ENCODE results near the gene SSTR3.

SSTR3 gene

DNA sequence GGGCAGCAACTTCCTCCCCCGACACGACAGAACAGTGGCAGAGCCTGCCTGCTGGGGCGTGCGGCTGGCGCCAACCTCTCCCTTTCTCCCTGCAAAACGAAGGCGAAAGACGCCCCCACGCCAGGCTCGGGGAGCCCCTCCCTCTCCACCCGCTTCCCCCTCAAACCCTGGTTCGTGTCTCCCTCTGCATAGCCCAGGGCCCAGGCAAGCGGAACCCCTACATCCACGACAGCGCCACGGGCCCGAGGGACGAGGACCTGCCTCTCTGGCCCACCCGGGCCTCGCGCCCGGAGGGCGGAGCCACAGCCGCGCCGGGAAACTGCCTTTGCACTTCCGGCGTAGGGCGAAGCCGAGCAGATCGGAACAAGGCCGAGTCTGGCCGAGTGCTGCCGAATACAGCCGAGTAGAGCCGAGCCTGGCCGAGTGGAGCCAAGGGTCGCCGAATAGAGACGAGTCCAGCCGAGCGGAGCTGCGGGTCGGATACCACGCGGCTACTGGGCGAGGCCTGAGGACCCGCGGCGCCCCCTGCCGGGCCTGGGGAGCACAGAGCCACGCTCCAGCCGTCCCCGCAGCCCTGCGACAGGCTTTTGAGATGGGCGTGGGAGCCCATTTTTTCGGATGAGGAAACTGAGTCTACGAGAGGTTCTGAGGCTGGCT is 13.0 kb downstream of the SSTR3 start:
- H2AK5ac ChIP-seq (ENCODE audit: low read depth, low read length), result peak overlapping the region; percentile 95
- peak overlapping the region; percentile 90 to 97 for H3K4me3 ChIP-seq (ENCODE audit: low read length in 2 of 2)
- peaks cover 5% of the 10 kb centered on the region for H3K79me1 ChIP-seq (ENCODE audit: low read depth, low read length)
- H3K9ac ChIP-seq (ENCODE audit: low read depth, low read length, poor library complexity), result peak overlapping the region; percentile 98
- peak overlapping the region; percentile 68 for H3K23ac ChIP-seq (ENCODE audit: low read depth, low read length, poor library complexity)
- no peaks in the 10 kb centered on the region for H3K9me3 ChIP-seq (replicated peaks in 1 of 2; ENCODE audit: control insufficient read depth in 2 of 2, insufficient read depth in 1 of 2, low read depth in 1 of 2, low read length in 2 of 2)
- H3K4me1 ChIP-seq (ENCODE audit: control insufficient read depth in 2 of 2, insufficient read depth in 1 of 2, low read depth in 1 of 2, low read length in 2 of 2), result peaks cover 8 to 18% of the 10 kb centered on the region in 2 donors
- peak; percentile 98 for DNase-seq (ENCODE audit: low spot score)
- peak overlapping the region; percentile 89 for H2BK5ac ChIP-seq (ENCODE audit: low read length)
- H2AFZ ChIP-seq (ENCODE audit: low read length), result peak overlapping the region; percentile 88
- no peak overlapping the region for H3K14ac ChIP-seq (ENCODE audit: low read length)
- H3K27me3 ChIP-seq (ENCODE audit: control insufficient read depth in 3 of 3, insufficient read depth in 3 of 3, low read depth in 1 of 3, low read length in 3 of 3), result no peaks in the 10 kb centered on the region
- no peaks in the 10 kb centered on the region for H3K36me3 ChIP-seq (replicated peaks in 1 of 2; ENCODE audit: control insufficient read depth in 2 of 2, insufficient read depth in 2 of 2, low read length in 2 of 2)
- H4K91ac ChIP-seq (ENCODE audit: low read depth, low read length, poor library complexity), result peak overlapping the region; percentile 38
- no peak overlapping the region for H2BK12ac ChIP-seq (ENCODE audit: low read length)
- peak overlapping the region; percentile 58 for H2BK120ac ChIP-seq (ENCODE audit: low read depth, low read length)
- peak overlapping the region; percentile 94 for H3K18ac ChIP-seq (ENCODE audit: low read length)
- H2BK15ac ChIP-seq (ENCODE audit: low read length), result peak overlapping the region; percentile 90
- peak overlapping the region; percentile 80 for H3K27ac ChIP-seq (replicated peaks; ENCODE audit: low read length)
- peak overlapping the region; percentile 81 for H3K4ac ChIP-seq (ENCODE audit: low read length)
- H3K4me2 ChIP-seq (ENCODE audit: insufficient read depth, low read length, poor library complexity, severe bottlenecking), result peak overlapping the region; percentile 99
- no peak overlapping the region for H4K8ac ChIP-seq (ENCODE audit: low read depth, low read length)
- WGBS, 2 donors (ENCODE audit: extremely low coverage in 2 of 2, insufficient read length in 2 of 2, insufficient replicate concordance in 1 of 2), result no CpG with 5 or more reads among the region's 58 CpGs

DNA sequence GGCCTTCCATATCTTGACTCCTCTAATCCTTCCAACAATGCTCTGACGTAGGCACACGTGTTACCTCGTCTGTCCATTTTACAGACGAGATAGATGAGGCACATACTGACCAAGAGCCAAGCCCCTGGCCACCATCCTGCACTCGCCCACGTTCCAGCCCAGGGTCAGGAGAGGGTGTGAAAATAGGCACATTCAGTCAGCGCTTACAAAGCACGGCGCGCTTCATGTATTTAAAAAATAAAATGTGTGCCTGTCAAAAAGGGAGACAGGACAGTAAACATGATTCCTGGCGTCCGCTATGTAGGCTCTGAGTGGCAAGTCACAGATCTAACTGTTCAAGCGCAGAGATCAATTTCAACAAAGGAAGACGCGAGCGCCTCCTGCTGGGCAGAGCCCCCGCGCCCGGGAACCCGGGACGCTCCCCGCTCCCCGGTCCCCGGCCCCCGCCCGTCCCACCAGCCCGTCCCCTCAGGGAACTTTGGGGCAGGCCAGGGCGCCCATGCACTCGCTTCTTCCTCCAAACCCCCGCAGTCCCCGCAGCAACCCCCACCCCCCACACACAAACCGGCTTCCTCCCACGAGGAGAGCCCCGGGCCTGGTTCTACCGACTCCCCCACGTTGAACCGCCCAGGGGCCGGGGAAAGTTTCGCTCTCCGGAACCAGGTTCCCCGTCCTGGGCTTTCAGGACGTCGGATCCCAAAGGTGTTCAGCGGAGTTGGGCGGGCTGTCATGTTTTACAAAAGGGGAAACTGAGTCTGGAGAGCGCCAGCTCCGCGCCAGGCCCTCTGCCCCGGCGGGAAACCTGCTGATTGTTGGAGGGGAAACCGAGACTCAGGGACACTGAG is 13.8 kb downstream of the SSTR3 start:
- H3K27ac ChIP-seq (replicated peaks; ENCODE audit: low read length), result peak overlapping the region; percentile 80
- H3K23ac ChIP-seq (ENCODE audit: low read depth, low read length, poor library complexity), result peak overlapping the region; percentile 68
- peak overlapping the region; percentile 38 for H4K91ac ChIP-seq (ENCODE audit: low read depth, low read length, poor library complexity)
- peaks cover 0 to 4% of the 10 kb centered on the region in 2 donors for H3K9me3 ChIP-seq (replicated peaks in 1 of 2; ENCODE audit: control insufficient read depth in 2 of 2, insufficient read depth in 1 of 2, low read depth in 1 of 2, low read length in 2 of 2)
- H3K27me3 ChIP-seq (ENCODE audit: control insufficient read depth in 3 of 3, insufficient read depth in 3 of 3, low read depth in 1 of 3, low read length in 3 of 3), result no peaks in the 10 kb centered on the region
- H4K8ac ChIP-seq (ENCODE audit: low read depth, low read length), result no peak overlapping the region
- H3K18ac ChIP-seq (ENCODE audit: low read length), result peak overlapping the region; percentile 94
- H2BK12ac ChIP-seq (ENCODE audit: low read length), result no peak overlapping the region
- no peak overlapping the region for H3K4ac ChIP-seq (ENCODE audit: low read length)
- peak overlapping the region; percentile 96 for H2AK5ac ChIP-seq (ENCODE audit: low read depth, low read length)
- peaks cover 8 to 16% of the 10 kb centered on the region in 2 donors for H3K4me1 ChIP-seq (ENCODE audit: control insufficient read depth in 2 of 2, insufficient read depth in 1 of 2, low read depth in 1 of 2, low read length in 2 of 2)
- peak; percentile 76 for DNase-seq (ENCODE audit: low spot score)
- H2BK5ac ChIP-seq (ENCODE audit: low read length), result peak overlapping the region; percentile 89
- H2BK15ac ChIP-seq (ENCODE audit: low read length), result peak overlapping the region; percentile 86
- peak overlapping the region; percentile 90 to 97 for H3K4me3 ChIP-seq (ENCODE audit: low read length in 2 of 2)
- H3K9ac ChIP-seq (ENCODE audit: low read depth, low read length, poor library complexity), result peak overlapping the region; percentile 98
- H3K79me1 ChIP-seq (ENCODE audit: low read depth, low read length), result peaks cover 5% of the 10 kb centered on the region
- H2BK120ac ChIP-seq (ENCODE audit: low read depth, low read length), result peak overlapping the region; percentile 58
- peak overlapping the region; percentile 88 for H2AFZ ChIP-seq (ENCODE audit: low read length)
- no peak overlapping the region for H3K14ac ChIP-seq (ENCODE audit: low read length)
- H3K36me3 ChIP-seq (replicated peaks in 1 of 2; ENCODE audit: control insufficient read depth in 2 of 2, insufficient read depth in 2 of 2, low read length in 2 of 2), result no peaks in the 10 kb centered on the region
- WGBS, 2 donors (ENCODE audit: extremely low coverage in 2 of 2, insufficient read length in 2 of 2, insufficient replicate concordance in 1 of 2), result no CpG with 5 or more reads among the region's 51 CpGs
- peak overlapping the region; percentile 99 for H3K4me2 ChIP-seq (ENCODE audit: insufficient read depth, low read length, poor library complexity, severe bottlenecking)

DNA sequence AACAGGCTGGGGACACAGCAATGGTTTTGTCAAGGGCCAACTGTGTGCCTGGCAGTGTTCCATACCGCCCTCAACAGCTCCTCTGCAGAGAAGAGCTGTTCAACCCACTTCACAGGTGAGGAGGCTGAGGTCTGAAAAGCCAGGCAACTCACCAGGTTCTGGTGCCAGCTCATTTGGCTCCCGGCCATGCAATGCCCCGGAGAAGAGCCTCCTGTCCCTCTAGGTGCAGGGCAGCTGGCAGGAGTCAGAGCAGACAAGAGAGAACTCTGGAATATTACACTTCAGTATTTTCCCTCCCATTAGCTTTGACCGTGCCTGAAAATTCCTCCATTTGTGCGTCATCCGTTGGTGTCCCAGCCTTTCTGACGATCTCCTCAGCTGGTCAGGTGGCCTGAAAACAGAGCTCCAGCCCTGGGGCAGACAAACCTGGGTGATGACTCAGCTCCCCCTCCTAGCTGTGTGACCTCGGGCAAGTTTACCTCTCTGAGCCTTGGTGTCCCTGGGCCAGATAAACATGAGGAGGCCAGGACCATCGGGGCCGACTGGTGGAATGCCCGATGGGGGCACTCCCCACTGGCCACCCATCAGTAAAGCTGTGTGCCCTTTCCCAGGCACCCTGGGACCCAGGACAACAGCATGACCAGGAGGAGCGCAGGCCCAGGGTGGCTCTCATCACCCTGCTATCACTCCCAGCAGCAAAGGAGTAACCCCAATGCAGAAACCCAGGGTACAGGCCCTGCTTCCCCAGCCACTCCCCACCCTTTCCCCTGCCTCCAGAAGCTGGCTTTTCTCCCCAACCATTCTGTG is 14.6 kb downstream of the SSTR3 start:
- no peak for DNase-seq (ENCODE audit: low spot score)
- Histone ChIP-seq H3K27me3 (ENCODE audit: control insufficient read depth in 3 of 3, insufficient read depth in 3 of 3, low read depth in 1 of 3, low read length in 3 of 3) (no peaks in the 10 kb centered on the region), H2BK12ac (ENCODE audit: low read length) (no peak overlapping the region), H2BK5ac (ENCODE audit: low read length) (peak overlapping the region; percentile 56), H3K27ac (replicated peaks; ENCODE audit: low read length) (no peak overlapping the region), H3K23ac (ENCODE audit: low read depth, low read length, poor library complexity) (no peak overlapping the region), H3K79me1 (ENCODE audit: low read depth, low read length) (peaks cover 5% of the 10 kb centered on the region), H3K4me3 (ENCODE audit: low read length in 2 of 2) (peak overlapping the region in 1 of 2 donors; percentile 97), H3K9me3 (replicated peaks in 1 of 2; ENCODE audit: control insufficient read depth in 2 of 2, insufficient read depth in 1 of 2, low read depth in 1 of 2, low read length in 2 of 2) (peaks cover 0 to 11% of the 10 kb centered on the region in 2 donors), H4K91ac (ENCODE audit: low read depth, low read length, poor library complexity) (no peak overlapping the region), H3K18ac (ENCODE audit: low read length) (peak overlapping the region; percentile 62), H3K4me2 (ENCODE audit: insufficient read depth, low read length, poor library complexity, severe bottlenecking) (peak overlapping the region; percentile 47), H3K36me3 (replicated peaks in 1 of 2; ENCODE audit: control insufficient read depth in 2 of 2, insufficient read depth in 2 of 2, low read length in 2 of 2) (no peaks in the 10 kb centered on the region), H3K9ac (ENCODE audit: low read depth, low read length, poor library complexity) (peak overlapping the region; percentile 32), H3K14ac (ENCODE audit: low read length) (no peak overlapping the region), H3K4me1 (ENCODE audit: control insufficient read depth in 2 of 2, insufficient read depth in 1 of 2, low read depth in 1 of 2, low read length in 2 of 2) (peaks cover 8 to 16% of the 10 kb centered on the region in 2 donors), H2AFZ (ENCODE audit: low read length) (no peak overlapping the region), H3K4ac (ENCODE audit: low read length) (no peak overlapping the region), H2BK120ac (ENCODE audit: low read depth, low read length) (no peak overlapping the region), H4K8ac (ENCODE audit: low read depth, low read length) (no peak overlapping the region), H2AK5ac (ENCODE audit: low read depth, low read length) (peak overlapping the region; percentile 96), H2BK15ac (ENCODE audit: low read length) (peak overlapping the region; percentile 13)
- WGBS, 2 donors (ENCODE audit: extremely low coverage in 2 of 2, insufficient read length in 2 of 2, insufficient replicate concordance in 1 of 2), result no CpG with 5 or more reads among the region's 12 CpGs

Measured in neuronal stem cell (in vitro differentiated cells).